Measurements from ENCODE around the gene IL22RA1.

DNA sequence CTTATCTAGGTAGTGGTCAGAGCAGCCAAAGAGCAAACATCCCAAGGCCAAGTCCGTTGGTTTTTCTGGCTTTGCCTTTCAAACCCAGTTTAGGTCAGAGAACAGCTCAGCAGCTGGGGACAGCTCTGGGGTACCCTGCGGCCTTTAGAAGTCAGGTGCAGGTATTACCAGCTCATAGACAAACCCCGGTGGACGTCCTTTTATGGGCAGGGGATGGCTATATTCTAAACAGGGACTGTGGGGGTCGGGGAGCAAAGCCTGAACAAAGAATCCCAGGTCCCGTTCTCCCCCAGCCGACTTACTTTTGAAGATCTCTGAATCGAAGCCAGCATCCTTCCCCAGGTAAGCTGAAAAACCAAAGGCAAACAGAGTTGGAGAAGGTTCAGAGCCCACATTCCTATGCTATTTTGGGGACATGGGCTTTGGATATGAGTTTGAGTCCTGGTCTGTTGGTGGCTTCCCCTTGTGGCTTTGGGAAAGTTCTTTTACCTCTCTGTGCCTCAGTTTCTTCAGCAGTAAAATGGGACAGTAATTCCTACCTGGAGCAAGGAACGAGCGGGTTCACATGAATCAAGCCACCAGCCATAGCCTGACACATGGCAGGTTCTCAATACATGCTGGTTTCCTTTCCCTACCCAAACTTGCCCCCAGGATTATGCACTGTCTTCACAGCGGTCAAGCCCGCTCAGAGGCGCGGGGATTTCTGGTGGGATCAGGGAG lies 47.6 kb downstream of the IL22RA1 start:
- TF ChIP-seq CTCF (conservative IDR thresholded peaks at IDR 0.05; ENCODE audit: low read length): no peak
- TF ChIP-seq EZH2phosphoT487 (IDR thresholded peaks at IDR 0.05; ENCODE audit: borderline replicate concordance, low read depth, low read length): no peak
